Endodermal cell (in vitro differentiated cells): ENCODE data around the gene PDZK1. TPM values are rescaled to one million over a fixed set of nuclear protein-coding genes. Genes with fewer than 3 reads are reported as not detected.
A peak's percentile ranks its signal among the peaks of the same experiment; 100 is the strongest.

ENCODE experiments used
- DNase-seq: peaks from one replicate; pipeline ENCODE4 v3.0.0-alpha.2; 2017
- H3K27ac ChIP-seq: 2 replicates; pipeline ENCODE4 v1.5.1; 2013; ENCODE audit warnings: mild to moderate bottlenecking, low read depth, low read length, moderate library complexity
- H3K27me3 ChIP-seq: 2 replicates; pipeline ENCODE4 v1.6.1; 2013; ENCODE audit warnings: mild to moderate bottlenecking, low read length, moderate library complexity; ENCODE audit not compliant: insufficient read depth, control insufficient read depth, poor library complexity, severe bottlenecking
- H3K36me3 ChIP-seq: 2 replicates; pipeline ENCODE4 v1.7.0; 2013; ENCODE audit warnings: mild to moderate bottlenecking, low read length, moderate library complexity; ENCODE audit not compliant: control insufficient read depth, insufficient read depth
- H3K4me1 ChIP-seq: one replicate; pipeline ENCODE4 v1.7.0; 2013; ENCODE audit warnings: low read length; ENCODE audit not compliant: control insufficient read depth, insufficient read depth
- H3K4me3 ChIP-seq: 2 replicates; pipeline ENCODE4 v1.5.1; 2013; ENCODE audit warnings: mild to moderate bottlenecking, low read length, moderate library complexity
- H3K9ac ChIP-seq: 2 replicates; pipeline ENCODE4 v1.6.1; 2013; ENCODE audit warnings: mild to moderate bottlenecking, low read length, moderate library complexity; ENCODE audit not compliant: poor library complexity, severe bottlenecking; ENCODE audit errors: extremely low read depth
- H3K9me3 ChIP-seq: 2 replicates; pipeline ENCODE4 v1.6.1; 2013; ENCODE audit warnings: mild to moderate bottlenecking, low read length, moderate library complexity; ENCODE audit not compliant: control insufficient read depth
- H3K27ac Mint-ChIP-seq: 2 replicates; pipeline ENCODE4 v1.8.0; 2020; ENCODE audit warnings: mixed read lengths
- H3K27me3 Mint-ChIP-seq: 2 replicates; pipeline ENCODE4 v1.8.0; 2021; ENCODE audit warnings: mild to moderate bottlenecking, mixed read lengths; ENCODE audit not compliant: insufficient read depth
- H3K36me3 Mint-ChIP-seq: 2 replicates; pipeline ENCODE4 v1.8.0; 2020; ENCODE audit warnings: low read depth, mixed read lengths
- H3K4me1 Mint-ChIP-seq: 2 replicates; pipeline ENCODE4 v1.8.0; 2020; ENCODE audit warnings: mixed read lengths
- H3K4me3 Mint-ChIP-seq: 2 replicates; pipeline ENCODE4 v1.8.0; 2020; ENCODE audit warnings: mild to moderate bottlenecking, moderate library complexity, mixed read lengths
- H3K9me3 Mint-ChIP-seq: 2 replicates; pipeline ENCODE4 v1.8.0; 2020; ENCODE audit warnings: mild to moderate bottlenecking, mixed read lengths
- WGBS, 2 experiments: methylation state at CpG; one replicate each; pipeline versions ENCODE4 v1.1.5 to v1.1.7; 2013; ENCODE audit warnings: missing lambda C conversion rate in 2 of 2, mixed read lengths in 1 of 2; ENCODE audit not compliant: insufficient coverage in 1 of 2, insufficient read length in 1 of 2; 5-methylcytosine and 5-hydroxymethylcytosine counted together
- total RNA-seq, 2 donors: library from RNA; stranded (reverse); fragmentation: NEBNext Ultra II Directional in 1 of 2; extraction: Animal tissue kit (Norgen Biotek cat#: 25700) in 1 of 2; gene quantifications; 2 replicates in 1 of 2; 3 replicates in 1 of 2; pipeline ENCODE4 v1.2.1, GENCODE V29; 2021
- TF ChIP-seq, protein P1 (sequence below): fragments of 200-600 bp; sonication (generic); conservative IDR thresholded peaks from 2 replicates; pipeline ENCODE4 v1.5.0; 2021; ENCODE audit warnings: antibody characterized with exemption, mild to moderate bottlenecking

Gene PDZK1
- total RNA-seq, 2 donors from 2014 or later: 47.2 to 51.8 TPM

DNA sequence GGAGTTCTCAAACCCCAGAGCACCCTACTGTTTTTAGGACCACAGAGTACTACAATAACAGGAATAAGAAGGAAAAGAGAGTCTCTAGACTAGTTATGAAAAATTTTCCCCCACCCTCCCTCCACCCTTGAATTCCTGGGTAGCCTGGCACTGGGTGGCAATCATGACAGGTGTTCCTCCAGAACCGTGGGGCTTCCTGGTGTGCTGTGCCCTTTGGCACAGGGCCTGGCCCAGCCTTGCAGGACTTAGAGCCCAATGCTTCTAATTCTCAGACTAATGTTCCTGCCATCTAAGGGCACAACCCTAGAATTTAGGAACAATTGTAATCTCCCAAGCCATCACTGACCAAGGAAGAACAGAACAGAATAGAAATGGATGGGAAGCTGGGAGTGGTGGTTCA is 10.7 kb upstream of the PDZK1 start:
- Histone ChIP-seq H3K27ac (no peak overlapping the region), H3K27me3 (no peaks in the 10 kb centered on the region), H3K4me1 (no peaks in the 10 kb centered on the region), H3K9ac (no peak overlapping the region), H3K9me3 (no peaks in the 10 kb centered on the region), H3K36me3 (no peaks in the 10 kb centered on the region), H3K4me3 (no peak overlapping the region)
- no peaks in the 10 kb centered on the region for H3K9me3 Mint-ChIP-seq
- no peak overlapping the region for H3K27ac Mint-ChIP-seq
- 91% methylated on average over 1 of the region's 1 CpG; no CpG with 5 or more reads in 1 of the 2 experiments for WGBS, 2 experiments
- peaks cover 18% of the 10 kb centered on the region for H3K4me1 Mint-ChIP-seq
- H3K27me3 Mint-ChIP-seq: peaks cover 25% of the 10 kb centered on the region
- no peak overlapping the region for H3K4me3 Mint-ChIP-seq
- no peak for DNase-seq
- TF ChIP-seq, protein P1, sequence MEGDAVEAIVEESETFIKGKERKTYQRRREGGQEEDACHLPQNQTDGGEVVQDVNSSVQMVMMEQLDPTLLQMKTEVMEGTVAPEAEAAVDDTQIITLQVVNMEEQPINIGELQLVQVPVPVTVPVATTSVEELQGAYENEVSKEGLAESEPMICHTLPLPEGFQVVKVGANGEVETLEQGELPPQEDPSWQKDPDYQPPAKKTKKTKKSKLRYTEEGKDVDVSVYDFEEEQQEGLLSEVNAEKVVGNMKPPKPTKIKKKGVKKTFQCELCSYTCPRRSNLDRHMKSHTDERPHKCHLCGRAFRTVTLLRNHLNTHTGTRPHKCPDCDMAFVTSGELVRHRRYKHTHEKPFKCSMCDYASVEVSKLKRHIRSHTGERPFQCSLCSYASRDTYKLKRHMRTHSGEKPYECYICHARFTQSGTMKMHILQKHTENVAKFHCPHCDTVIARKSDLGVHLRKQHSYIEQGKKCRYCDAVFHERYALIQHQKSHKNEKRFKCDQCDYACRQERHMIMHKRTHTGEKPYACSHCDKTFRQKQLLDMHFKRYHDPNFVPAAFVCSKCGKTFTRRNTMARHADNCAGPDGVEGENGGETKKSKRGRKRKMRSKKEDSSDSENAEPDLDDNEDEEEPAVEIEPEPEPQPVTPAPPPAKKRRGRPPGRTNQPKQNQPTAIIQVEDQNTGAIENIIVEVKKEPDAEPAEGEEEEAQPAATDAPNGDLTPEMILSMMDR: no peak
- H3K36me3 Mint-ChIP-seq: no peaks in the 10 kb centered on the region

DNA sequence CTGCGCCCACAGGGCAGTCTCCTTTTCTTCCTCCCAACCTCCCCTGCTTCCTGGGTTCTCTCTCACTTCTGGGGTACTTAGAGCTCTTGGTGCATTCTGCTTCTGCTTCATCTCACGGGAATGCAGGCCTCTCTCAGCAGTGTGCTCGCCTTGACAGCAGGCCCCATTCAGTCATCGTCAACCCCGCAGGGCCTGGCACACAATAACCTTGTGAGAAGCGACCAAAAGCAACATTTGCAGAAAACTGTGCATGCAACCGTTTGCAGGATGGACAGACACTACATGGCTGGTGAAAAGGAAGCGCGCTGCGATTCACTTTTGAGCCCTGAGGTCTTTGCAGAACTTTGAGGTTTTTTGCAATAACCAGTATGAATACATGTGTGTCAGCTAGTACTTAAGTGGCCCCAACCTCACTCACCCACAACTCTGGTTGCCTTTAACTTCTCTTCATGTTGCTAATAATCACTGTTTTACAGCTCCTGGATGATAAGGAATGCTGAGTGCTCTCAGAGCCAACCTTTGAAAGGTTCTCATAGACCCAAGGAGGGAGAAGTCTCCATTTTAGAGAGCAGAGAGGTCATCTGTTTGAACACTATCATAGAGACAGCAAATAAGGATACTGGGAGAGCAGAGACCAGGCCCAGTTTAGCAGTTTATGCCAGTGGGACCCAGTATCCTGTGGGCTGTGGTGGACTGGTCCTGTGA is 9.6 kb upstream of the PDZK1 start:
- Histone ChIP-seq H3K27me3 (no peaks in the 10 kb centered on the region), H3K9ac (no peak overlapping the region), H3K27ac (peak overlapping the region; percentile 76), H3K4me1 (peaks cover under 1% of the 10 kb centered on the region), H3K36me3 (no peaks in the 10 kb centered on the region), H3K9me3 (no peaks in the 10 kb centered on the region), H3K4me3 (no peak overlapping the region)
- peaks cover 20% of the 10 kb centered on the region for H3K27me3 Mint-ChIP-seq
- no peak for DNase-seq
- WGBS, 2 experiments: 60 to 75% methylated on average over 6 to 10 of the region's 10 CpGs
- no peaks in the 10 kb centered on the region for H3K36me3 Mint-ChIP-seq
- H3K27ac Mint-ChIP-seq: no peak overlapping the region
- no peaks in the 10 kb centered on the region for H3K9me3 Mint-ChIP-seq
- no peak overlapping the region for H3K4me3 Mint-ChIP-seq
- H3K4me1 Mint-ChIP-seq: peaks cover 18% of the 10 kb centered on the region
- TF ChIP-seq, protein P1: no peak

DNA sequence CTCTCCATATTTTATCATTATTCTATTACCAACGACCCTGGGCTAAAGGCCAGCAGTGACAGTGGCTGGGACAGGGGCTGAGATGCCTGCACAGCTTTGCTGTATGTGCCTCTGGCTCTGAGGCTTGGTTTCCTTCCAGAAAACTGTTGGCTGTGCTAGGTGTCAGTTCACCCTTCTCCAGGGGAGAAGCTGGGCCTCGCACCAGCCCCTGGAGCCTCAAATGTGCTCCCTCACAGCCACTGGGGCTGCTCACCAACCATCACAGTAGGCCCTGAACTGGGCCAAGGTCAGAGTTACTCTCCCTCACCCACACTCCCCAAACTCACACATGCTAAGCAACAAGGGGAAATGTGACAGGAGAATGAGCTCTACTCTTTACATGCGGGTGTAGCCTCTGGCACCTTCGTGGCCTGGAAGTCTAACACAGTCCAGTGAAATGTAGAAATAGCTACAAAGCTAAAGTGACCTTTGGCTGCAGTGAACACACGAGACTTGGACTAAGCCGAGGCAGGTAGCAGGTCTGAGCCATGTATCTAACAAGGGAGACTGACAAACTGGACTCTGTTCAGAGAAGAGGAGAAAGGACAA is 7.5 kb upstream of the PDZK1 start:
- 94 to 100% methylated on average over 6 of the region's 6 CpGs for WGBS, 2 experiments
- H3K36me3 ChIP-seq: no peaks in the 10 kb centered on the region
- H3K27ac ChIP-seq: no peak overlapping the region
- H3K9ac ChIP-seq: no peak overlapping the region
- H3K4me1 ChIP-seq: peaks cover 10% of the 10 kb centered on the region
- no peaks in the 10 kb centered on the region for H3K9me3 ChIP-seq
- no peak overlapping the region for H3K4me3 ChIP-seq
- Mint-ChIP-seq H3K27me3 (peaks cover 6% of the 10 kb centered on the region), H3K9me3 (no peaks in the 10 kb centered on the region), H3K27ac (no peak overlapping the region), H3K4me1 (peaks cover 20% of the 10 kb centered on the region), H3K4me3 (no peak overlapping the region), H3K36me3 (no peaks in the 10 kb centered on the region)
- no peaks in the 10 kb centered on the region for H3K27me3 ChIP-seq
- DNase-seq: no peak
- TF ChIP-seq, protein P1: no peak
